Measurements from ENCODE around the gene SOBP.

The SOBP gene

DNA sequence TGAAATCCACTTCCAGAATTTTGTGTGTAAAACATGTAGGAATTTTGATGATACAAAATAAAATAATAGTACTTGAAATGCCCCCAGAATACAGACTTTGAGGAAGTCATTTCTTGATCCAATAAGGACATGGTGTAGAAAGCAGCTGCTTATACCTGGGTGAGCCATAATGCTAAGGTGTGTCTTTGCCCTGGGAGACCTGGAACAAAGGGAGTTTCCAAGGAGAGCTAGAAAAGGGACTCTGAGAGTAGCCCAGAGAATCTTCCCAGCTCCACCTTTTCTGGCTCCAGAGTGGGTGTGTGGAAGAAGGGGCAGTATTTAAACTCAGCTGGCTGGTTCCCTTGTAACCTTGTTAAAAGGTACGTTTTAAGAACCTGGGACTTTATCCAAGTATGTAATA lies 77.7 kb downstream of the SOBP start:
- peak; percentile 19 for DNase-seq (ENCODE audit: low read depth)
- TF ChIP-seq, protein P1, sequence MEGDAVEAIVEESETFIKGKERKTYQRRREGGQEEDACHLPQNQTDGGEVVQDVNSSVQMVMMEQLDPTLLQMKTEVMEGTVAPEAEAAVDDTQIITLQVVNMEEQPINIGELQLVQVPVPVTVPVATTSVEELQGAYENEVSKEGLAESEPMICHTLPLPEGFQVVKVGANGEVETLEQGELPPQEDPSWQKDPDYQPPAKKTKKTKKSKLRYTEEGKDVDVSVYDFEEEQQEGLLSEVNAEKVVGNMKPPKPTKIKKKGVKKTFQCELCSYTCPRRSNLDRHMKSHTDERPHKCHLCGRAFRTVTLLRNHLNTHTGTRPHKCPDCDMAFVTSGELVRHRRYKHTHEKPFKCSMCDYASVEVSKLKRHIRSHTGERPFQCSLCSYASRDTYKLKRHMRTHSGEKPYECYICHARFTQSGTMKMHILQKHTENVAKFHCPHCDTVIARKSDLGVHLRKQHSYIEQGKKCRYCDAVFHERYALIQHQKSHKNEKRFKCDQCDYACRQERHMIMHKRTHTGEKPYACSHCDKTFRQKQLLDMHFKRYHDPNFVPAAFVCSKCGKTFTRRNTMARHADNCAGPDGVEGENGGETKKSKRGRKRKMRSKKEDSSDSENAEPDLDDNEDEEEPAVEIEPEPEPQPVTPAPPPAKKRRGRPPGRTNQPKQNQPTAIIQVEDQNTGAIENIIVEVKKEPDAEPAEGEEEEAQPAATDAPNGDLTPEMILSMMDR (IDR thresholded peaks at IDR 0.05; ENCODE audit: insufficient read depth, low read depth, low read length, missing control alignments), result no peak
- H3K4me3 ChIP-seq (ENCODE audit: low read length), result no peak overlapping the region

DNA sequence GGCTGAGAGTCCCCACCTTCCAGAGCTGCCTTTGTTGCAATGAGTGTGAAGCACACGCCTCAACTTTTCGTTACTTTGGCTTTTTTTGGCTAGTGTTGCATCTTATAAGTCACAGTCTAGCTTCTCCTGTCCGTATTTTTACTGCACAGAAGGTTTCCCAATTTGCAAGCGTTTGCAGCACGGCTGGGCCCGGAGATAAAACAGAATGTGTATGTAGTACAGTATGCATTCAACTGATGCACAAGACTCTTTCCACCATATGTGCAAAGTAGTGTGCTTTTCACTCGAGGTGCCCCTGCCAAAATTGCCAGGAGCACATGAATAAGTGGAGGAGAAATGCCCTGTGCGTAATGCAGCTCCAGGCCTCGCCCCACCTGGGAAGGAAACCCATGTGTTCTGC lies 79.6 kb downstream of the SOBP start:
- DNase-seq (ENCODE audit: low read depth), result no peak
- TF ChIP-seq, protein P1 (IDR thresholded peaks at IDR 0.05; ENCODE audit: insufficient read depth, low read depth, low read length, missing control alignments), result no peak
- H3K4me3 ChIP-seq (ENCODE audit: low read length), result no peak overlapping the region

DNA sequence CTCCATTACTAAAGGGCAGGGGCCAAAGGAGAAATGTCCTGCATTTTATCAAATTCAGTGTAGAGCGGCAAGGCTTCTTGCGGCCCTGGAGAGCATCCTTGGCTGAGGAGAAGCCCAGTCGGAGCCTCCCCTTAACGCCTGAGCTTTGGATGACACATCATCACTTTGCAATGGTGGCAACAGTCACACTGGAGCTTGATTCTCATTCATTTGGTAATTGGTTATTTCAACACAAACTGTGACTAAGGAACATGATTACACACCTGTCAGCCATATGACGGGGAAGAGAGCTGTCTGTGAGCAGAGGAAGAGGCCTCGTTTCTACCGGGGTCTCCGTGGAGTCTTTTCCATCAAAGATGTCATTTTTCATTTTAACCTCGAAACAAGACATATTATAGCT lies 81.4 kb downstream of the SOBP start:
- TF ChIP-seq, protein P1 (IDR thresholded peaks at IDR 0.05; ENCODE audit: insufficient read depth, low read depth, low read length, missing control alignments), result no peak
- DNase-seq (ENCODE audit: low read depth), result peak; percentile 40
- no peak overlapping the region for H3K4me3 ChIP-seq (ENCODE audit: low read length)

DNA sequence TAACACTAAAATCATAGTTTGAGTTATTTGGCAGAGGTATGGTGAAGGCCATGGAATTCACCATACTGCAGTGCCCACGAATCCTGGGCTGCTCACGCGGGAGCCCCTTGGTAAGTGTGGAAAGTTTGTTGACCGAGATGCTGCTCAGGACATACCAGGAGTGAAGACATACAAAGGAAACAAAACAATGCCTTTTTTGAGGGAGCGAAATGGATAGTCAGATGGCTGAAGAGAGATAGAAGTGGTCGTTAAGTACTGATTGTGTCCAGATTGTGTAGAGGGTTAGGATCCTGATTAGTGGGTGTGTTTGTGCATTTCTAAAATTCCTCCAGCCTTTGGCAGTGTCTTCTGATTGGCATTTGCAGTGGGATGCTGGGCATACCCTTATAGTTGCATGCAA lies 83.0 kb downstream of the SOBP start:
- TF ChIP-seq, protein P1 (IDR thresholded peaks at IDR 0.05; ENCODE audit: insufficient read depth, low read depth, low read length, missing control alignments), result no peak
- no peak overlapping the region for H3K4me3 ChIP-seq (ENCODE audit: low read length)
- no peak for DNase-seq (ENCODE audit: low read depth)

DNA sequence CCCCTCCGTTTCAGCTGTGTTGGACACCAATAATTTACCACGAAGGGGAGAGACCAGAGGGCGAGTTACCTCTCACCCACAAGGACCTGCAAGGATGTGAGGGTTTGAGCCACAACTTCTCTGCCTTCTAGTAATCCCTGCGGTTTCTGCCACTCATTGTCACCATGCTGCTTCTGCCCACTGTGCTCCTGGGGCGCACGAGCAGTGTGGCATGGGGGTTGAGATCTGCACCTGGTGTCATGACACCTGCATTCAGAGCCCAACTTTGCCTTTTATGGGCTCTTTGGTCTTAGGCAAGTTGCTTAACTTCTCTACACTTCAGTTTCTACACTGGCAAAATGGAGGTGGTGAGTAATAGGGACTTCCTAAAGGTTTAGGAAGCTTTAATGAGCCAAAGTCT lies 84.9 kb downstream of the SOBP start:
- no peak overlapping the region for H3K4me3 ChIP-seq (ENCODE audit: low read length)
- TF ChIP-seq, protein P1 (IDR thresholded peaks at IDR 0.05; ENCODE audit: insufficient read depth, low read depth, low read length, missing control alignments), result no peak

DNA sequence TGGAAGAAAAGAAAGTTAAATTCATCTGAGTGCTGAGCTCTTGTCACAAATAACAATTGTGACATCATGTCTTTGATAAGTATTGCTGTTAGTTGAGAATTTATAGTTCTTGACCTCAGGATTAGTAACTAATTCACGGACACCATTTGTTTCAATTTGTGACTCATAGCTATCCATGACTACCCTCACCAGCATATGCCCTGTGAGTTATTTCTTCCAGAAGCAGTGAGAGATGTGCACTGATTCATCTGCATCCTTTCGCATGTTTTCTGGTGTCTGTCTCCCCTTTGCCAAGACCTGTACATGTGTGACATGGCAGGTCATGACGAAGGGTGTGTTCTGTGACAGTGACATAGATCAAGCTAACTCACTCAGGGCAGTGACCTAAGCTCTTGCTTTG lies 86.9 kb downstream of the SOBP start:
- peak; percentile 66 for DNase-seq (ENCODE audit: low read depth)
- TF ChIP-seq, protein P1 (IDR thresholded peaks at IDR 0.05; ENCODE audit: insufficient read depth, low read depth, low read length, missing control alignments), result no peak
- H3K4me3 ChIP-seq (ENCODE audit: low read length), result no peak overlapping the region

More for the DNA sequence above, 84.9 kb downstream of the SOBP start:
- no peak for DNase-seq (ENCODE audit: low read depth)

DNA sequence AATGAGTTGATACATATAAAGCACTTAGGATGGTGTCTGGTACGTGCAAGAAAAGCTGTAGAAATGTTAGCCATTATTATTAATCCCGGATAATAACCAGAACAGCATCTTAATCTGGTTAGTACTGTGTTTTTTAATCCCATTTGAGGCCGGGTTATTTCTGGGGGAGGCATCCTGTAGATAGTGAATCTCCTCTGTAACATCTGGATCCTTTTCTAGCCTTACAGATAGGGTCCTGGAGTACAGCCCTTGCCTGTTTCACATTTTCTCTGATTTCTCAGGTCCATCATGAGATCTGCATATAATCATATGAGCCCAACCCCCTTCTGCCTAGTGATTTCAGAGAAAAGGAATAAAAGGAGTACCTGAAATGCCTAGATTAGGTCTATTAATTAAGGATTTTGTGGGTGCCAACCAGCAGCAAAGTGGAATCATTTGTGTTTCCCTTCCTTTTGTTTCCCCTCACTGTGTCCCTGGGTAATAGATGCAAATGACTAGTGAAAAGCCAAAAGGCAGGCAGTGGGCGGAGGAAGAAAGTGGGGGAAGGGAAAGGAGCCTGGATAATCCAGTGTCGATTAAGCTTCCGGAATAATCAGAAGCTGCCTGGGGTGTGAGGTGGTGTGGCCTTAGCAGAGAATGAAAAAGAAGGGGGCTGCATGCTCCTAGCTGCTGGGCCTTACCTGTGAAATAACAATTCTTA lies 88.9 kb downstream of the SOBP start:
- H3K4me3 ChIP-seq (ENCODE audit: low read length), result no peak overlapping the region
- no peak for DNase-seq (ENCODE audit: low read depth)
- TF ChIP-seq, protein P1 (IDR thresholded peaks at IDR 0.05; ENCODE audit: insufficient read depth, low read depth, low read length, missing control alignments), result no peak

All from epithelial cell of esophagus (primary cell).